Stimulated activated CD8-positive, alpha-beta memory T cell treated with anti-CD3 and anti-CD28 coated beads, Interleukin-2, amount 100 ng/mL, for 48 hours (primary cell): ENCODE data around the gene PLCL2.

Experiments
- DNase-seq, 2 donors: peaks; one replicate each; pipeline ENCODE4 v3.0.0-alpha.2; 2020; ENCODE audit warnings: low read depth in 2 of 2

Gene PLCL2

GRCh38 chr3:16884748-16885592, at the start of gene PLCL2:
TSS of gene PLCL2 (plus strand) at chr3:16884955. CDS start at chr3:16885040, 85 bp downstream.
- DNase-seq: peak; percentile 42 to 47

GRCh38 chr3:16836505-16837237, 48.1 kb upstream of the PLCL2 start:
- DNase-seq: no peak

- DNase-seq: no peak
These were observed 47.2 kb upstream of the PLCL2 start for GRCh38 chr3:16837602-16838001.

- no peak for DNase-seq
These were observed 46.2 kb upstream of the PLCL2 start for GRCh38 chr3:16838561-16838960.

- no peak for DNase-seq
These were observed 45.3 kb upstream of the PLCL2 start for GRCh38 chr3:16839271-16840100.

- no peak for DNase-seq
These were observed 44.7 kb upstream of the PLCL2 start for GRCh38 chr3:16840101-16840424.

- no peak for DNase-seq
These were observed 43.6 kb upstream of the PLCL2 start for GRCh38 chr3:16841041-16841753.

GRCh38 chr3:16841904-16842271, 42.9 kb upstream of the PLCL2 start:
- peak in 1 of 2 donors; percentile 42 for DNase-seq

GRCh38 chr3:16842272-16843270, 42.2 kb upstream of the PLCL2 start:
- peak; percentile 34 to 48 for DNase-seq

- no peak for DNase-seq
These were observed 40.5 kb upstream of the PLCL2 start for GRCh38 chr3:16844222-16844621.

- DNase-seq: no peak
These were observed 40.0 kb upstream of the PLCL2 start for GRCh38 chr3:16844791-16845190.

- DNase-seq: no peak
These were observed 38.2 kb upstream of the PLCL2 start for GRCh38 chr3:16846373-16847080.

GRCh38 chr3:16848007-16848406, 36.7 kb upstream of the PLCL2 start:
- DNase-seq: no peak

GRCh38 chr3:16849229-16849628, 35.5 kb upstream of the PLCL2 start:
- peak; percentile 20 to 27 for DNase-seq

GRCh38 chr3:16849795-16850194, 35.0 kb upstream of the PLCL2 start:
- no peak for DNase-seq

GRCh38 chr3:16855497-16855896, 29.3 kb upstream of the PLCL2 start:
- DNase-seq: no peak

- no peak for DNase-seq
These were observed 24.5 kb upstream of the PLCL2 start for GRCh38 chr3:16860234-16860633.

- no peak for DNase-seq
These were observed 23.3 kb upstream of the PLCL2 start for GRCh38 chr3:16861432-16861831.

GRCh38 chr3:16864610-16865313, 20.0 kb upstream of the PLCL2 start:
- DNase-seq: no peak
